GM11168 (cell line): ENCODE results near the gene TAF7L.

ENCODE experiments used
- in situ Hi-C: fragments of 300-500 bp; cut with MboI; formaldehyde crosslinking; loops from one replicate; pipeline ENCODE4 v1.12.0; 2022; ENCODE audit warnings: low sequenced_read_pairs; ENCODE audit not compliant: unreplicated experiment

Gene TAF7L

GRCh38 chrX:101229170-101229569 is 62.0 kb downstream of the TAF7L start:
- in situ Hi-C loops, result no loop called here

DNA sequence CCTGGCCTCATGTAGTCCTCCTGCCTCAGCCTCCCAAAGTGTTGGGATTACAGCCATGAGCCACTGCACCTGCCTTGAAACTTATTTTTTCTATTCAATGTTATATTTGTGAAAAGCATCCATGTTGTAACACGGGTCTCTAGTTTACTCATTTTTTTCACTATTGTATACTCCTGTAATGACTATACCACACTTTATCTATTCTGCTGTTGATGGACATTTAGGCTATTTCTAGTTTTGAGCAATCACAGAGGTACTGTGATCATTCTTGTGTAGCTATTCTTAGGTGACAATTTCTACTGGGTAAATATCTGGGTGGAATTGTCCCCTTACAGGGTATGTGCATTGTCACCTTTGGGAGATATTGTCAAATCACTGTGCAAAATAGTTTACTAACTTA is 67.9 kb downstream of the TAF7L start:
- in situ Hi-C loops, result loop anchor here (25.0 kb wide), 1 partner anchor 336 kb away; no protein-coding TSS in a partner anchor

GRCh38 chrX:101220662-101221260 is 70.4 kb downstream of the TAF7L start:
- in situ Hi-C loops, result loop anchor here (25.0 kb wide), 1 partner anchor 333 kb away; no protein-coding TSS in a partner anchor

DNA sequence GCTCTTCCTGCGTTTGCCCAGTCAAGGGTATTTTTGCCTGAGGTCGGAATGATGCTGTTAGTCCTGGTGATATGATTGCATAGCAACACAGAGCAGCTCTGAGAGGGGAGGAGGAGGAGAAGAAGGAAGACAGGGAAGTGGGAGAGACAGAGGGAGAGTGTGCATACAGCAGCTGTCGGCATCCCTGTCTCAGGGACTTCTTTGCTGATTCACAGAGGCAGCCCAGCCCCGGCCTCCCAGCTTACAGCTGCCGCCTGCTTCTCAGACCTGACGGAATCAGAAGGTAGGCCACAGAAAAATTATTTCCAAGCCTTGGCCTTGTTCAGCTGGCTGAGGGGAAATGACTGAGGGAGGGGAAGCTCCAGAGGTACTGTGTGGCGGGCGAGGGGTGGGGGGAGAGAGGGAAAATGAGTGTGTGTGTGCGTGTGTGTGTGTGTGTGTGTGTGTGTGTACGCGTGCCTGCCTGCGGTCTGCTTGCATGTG is 71.2 kb downstream of the TAF7L start:
- in situ Hi-C loops, result loop anchor here (25.0 kb wide), 1 partner anchor 333 kb away; no protein-coding TSS in a partner anchor

DNA sequence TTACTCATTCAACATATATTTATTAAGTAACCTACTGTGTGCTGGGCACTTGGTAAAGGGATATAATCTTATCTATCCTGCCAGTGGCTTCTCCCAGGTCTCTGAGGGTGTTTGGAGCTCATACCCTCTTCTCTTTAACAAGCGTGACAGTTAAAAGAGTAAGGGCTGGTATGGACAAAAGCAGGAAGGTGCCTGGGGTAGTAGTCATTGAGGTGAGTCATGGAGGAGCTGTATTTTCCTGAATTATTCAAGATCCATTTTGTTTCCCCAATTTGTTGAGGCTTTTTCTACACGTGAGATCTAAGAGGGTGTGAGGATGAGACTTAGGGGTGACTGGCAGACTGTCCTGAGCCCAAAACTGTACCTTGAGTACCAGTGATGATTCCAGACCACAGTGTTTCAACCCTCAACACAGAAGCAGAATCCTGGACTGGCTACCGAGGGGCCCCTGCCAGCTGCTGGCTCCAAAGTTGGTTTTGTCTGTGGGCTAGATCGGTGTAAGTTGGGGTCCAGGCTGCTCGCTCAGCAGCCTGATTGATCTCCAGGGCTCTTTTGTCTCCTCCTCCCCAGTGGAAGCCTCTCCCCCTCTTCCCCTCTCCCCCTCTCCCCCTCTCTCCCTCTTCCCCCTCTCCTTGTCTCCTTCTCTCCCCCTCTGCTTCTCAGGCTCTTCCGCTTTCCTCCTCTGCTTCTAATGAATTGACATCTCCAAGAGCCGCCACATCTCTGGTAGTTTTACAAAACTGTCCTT is 71.8 kb downstream of the TAF7L start, which contains the start of gene DRP2:
Gene DRP2 (plus strand): TSS at position 671 of the 748 bp plus-strand sequence. CDS start 11,862 bp downstream, outside the sequence.
- in situ Hi-C loops, result loop anchor here (25.0 kb wide), 1 partner anchor 332 kb away; no protein-coding TSS in a partner anchor
